PC-3 (cell line): ENCODE results near the gene EHD4.

Experiments
- CTCF ChIP-seq: fragments of 300-600 bp; sonication (generic); conservative IDR thresholded peaks from 2 replicates; pipeline ENCODE4 v1.5.1; 2017; ENCODE audit warnings: antibody characterized with exemption, low read depth, mild to moderate bottlenecking, low read length
- EZH2 ChIP-seq: fragments of 300-600 bp; sonication (generic); IDR thresholded peaks from one replicate; pipeline ENCODE4 v1.6.1; 2017; ENCODE audit warnings: antibody characterized with exemption, mild to moderate bottlenecking, low read length; ENCODE audit not compliant: unreplicated experiment
- EZH2phosphoT487 ChIP-seq: fragments of 300-600 bp; sonication (generic); IDR thresholded peaks from 2 replicates; pipeline ENCODE4 v1.6.1; 2018; ENCODE audit warnings: mild to moderate bottlenecking, antibody characterized with exemption, low read length, borderline replicate concordance

DNA sequence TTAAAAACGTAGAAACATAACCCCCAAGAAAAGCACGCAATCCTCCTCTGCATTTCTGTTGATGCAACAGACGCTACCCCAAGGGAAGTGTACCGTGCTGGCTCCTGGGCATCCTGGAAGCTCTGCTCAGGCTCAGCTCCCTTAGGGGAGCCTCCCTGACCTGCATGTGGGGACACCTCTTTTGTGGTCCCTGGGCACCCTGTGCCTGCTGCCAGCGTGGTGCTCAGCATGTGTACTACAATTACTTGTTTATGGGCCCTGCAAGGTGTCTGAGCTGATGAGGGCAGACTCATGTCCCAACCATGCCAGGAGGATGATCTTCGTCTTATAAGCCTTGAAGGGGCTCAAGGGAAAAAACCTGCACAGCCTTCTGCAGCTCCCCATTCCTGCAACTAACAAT, 18.3 kb downstream of the EHD4 start:
- no peak for TF ChIP-seq CTCF
- no peak for TF ChIP-seq EZH2phosphoT487
- no peak for TF ChIP-seq EZH2
